Renal cortical epithelial cell (primary cell): ENCODE results near the gene AMPH. TPM values are rescaled to one million over a fixed set of nuclear protein-coding genes. Genes with fewer than 3 reads are reported as not detected.

Experiments
- DNase-seq: peaks from one replicate; pipeline ENCODE4 v3.0.0-alpha.2; 2011; ENCODE audit warnings: low read depth
- total RNA-seq: library from RNA; depleted of rRNA; stranded (reverse); fragments of >200 nt; gene quantifications from 2 replicates; pipeline ENCODE4 v1.2.3, GENCODE V29; 2014

The AMPH gene
- total RNA-seq, 1 donor from 2014 or later, result not detected

DNA sequence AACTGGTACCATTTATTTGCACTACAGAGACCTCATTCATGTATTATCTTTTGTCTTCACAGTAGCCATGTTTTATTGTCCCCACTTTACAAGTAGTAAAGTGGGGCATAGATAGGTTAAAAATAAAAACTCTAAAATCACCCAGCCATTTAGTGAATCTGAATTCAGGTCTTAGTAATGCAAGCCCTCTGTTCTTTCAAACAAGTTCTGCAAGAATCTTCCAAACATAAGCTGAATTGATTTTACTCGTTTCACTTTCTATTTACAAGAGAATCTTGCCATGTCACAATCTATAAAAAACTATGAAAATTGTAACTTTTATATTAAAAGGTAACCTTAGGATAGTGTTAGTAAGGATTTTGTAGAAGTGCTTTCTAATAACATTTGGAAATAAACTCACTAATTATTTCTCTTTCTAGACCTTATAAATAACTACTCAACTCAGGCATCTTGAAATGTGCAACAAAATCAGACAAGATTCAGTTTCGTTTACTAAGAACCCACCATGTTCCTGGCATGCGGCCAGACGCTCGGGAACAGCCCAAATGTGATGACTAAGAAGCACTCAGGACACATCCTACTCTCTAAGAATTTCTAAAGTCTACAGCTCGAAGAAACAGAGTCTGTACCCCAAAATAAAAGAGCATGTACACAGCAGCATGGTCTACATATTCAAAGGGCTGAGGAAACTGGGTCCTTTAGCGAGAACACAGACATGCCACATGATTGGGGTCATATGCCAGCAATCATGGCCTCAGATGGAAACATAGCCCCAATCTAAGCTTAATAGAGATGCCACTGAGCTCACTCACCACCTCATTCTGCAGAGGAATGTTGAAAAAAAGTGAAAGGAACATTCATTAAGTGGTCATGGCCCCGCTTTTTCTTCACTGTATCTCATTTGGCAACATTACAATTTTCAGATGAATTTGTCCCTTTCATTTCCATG is 167.6 kb downstream of the AMPH start:
- no peak for DNase-seq

DNA sequence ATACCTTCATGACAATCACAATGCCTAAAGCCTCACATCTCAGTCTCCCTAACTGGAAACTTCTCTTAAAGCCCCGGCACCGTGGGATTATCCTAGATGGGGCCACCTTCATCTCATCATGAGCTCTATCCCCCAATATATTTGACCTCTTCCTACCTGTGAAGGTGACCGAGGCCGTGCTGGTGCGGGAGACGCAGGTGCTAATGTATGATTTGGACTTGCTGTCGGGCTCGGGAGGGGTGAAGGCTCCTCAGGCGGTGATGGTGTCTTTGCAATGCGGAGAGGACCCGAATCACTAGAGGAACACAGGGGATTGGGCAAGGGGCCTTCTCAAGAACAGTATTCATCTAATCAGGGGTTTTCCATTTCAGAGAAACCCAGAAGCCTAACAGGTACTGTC is 168.4 kb downstream of the AMPH start:
- no peak for DNase-seq

DNA sequence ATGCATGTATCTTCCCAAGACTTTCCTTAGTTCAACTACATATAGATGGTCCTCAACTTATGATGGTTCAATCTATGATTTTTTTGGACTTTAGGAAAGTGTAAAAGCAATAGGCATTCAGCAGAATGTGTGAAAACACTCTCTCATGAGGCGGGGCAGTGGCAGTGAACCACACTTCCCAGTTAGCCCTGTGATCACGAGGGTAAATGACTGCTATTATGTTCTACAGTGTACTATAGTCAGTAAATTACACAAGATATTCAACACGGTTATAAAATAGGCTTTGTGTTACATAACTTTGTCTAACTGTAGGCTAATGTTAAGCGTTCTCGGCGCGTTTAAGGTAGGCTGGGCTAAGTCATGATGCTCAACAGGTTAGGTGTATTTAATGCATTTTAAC is 169.3 kb downstream of the AMPH start:
- no peak for DNase-seq

DNA sequence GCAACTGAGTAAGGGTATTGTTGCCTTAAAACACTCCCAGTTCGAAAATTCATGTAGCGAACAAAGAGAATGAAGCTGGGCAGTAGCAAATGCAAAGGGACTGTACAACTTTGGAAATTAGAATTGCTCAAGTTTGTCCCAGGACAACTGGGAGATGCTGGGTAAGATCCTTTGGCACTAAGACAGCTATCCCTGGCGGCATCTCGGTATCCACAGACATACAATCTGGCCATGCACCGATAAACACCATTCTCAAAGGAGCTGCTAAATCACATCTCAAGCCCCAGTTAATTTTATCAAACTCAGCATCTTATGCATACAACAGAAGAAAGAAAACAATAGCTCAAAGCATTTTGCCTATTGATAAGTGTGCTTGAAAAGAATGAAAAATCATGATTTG is 177.3 kb downstream of the AMPH start:
- no peak for DNase-seq

DNA sequence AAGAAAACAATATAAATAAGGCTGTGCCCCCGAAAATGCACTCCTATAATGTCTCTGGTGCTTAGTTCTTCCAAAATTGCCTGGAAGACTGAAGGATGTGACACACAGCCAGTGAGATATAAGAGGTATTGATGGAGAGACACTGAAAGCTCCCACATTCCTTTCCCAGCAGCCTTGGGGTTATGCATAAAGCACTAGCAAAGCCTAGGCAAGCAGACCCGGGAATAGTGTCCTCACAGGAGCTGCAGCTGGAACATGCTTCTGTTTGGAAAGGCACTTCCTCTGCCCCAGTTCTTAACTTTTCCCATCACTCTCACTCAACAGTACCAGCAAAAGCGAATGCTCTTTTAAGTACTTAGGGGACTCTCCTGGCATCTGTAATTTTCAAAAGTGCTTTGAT is 178.0 kb downstream of the AMPH start:
- DNase-seq, result no peak

DNA sequence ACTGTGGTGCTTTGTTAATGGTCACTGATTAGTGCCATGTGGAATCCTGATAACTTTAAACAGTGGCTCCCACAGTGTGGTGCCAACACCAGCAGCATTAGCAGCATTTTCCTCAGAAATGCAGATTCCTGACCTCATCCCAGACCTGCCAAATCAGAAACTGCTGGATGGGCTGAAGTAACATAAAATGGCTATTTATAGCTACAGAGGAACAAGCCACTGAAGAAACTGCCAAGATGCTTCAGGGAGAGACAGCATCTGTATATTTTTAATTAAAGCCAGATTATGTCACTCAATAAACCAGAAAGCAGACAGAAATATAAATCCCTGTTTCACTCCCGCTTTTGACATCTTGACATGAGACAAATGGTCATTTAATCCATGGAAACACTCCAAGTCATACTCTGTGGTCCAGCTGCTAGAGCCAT is 178.5 kb downstream of the AMPH start:
- DNase-seq, result no peak

DNA sequence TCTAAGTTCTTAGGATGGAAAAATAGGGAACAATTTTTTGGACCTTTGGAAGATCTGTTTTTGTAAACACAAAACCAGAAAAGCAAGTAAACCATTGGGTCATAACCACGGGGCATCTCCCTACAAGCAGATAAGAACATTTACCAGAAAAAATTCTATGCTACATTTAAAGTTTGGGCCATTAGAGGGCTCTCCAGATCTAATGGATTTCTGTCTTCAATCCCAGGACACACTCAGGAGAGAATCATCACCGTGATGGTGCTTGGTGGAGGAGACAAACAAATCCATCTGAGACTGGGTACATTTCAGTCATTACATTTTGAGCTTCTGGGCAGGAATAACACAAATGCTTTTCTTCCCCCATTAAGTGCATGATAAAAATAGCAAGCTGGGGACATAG is 179.3 kb downstream of the AMPH start:
- DNase-seq, result peak; percentile 15

DNA sequence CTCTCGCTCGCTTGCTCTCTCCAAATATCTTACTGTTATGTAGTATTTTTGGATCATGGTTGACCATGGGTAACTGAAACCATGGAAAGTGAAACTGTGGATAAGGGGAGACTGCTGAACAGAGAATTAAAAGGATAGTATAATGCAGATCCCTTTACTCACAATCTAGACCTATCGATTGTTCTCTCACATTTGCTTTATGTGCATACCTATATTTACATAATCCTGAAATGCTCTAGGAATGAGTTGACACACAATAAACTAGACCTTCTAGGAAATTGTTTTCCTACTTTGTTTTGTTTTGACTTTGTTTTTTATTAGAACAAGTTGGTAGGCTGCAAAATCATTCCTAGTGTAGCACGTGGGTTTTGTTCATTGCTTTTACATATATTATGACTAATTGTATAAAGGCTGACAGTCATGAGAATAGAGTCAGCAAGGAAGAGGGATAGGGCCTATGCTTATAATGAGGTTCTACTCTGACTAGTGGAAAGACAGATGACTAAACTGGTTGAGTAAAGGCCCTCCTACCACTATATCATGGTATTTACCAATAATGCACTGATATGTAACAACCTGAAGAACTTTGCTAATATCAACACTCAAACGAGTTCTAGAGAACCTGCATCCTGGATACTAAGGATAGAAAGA is 182.5 kb downstream of the AMPH start:
- DNase-seq, result no peak

DNA sequence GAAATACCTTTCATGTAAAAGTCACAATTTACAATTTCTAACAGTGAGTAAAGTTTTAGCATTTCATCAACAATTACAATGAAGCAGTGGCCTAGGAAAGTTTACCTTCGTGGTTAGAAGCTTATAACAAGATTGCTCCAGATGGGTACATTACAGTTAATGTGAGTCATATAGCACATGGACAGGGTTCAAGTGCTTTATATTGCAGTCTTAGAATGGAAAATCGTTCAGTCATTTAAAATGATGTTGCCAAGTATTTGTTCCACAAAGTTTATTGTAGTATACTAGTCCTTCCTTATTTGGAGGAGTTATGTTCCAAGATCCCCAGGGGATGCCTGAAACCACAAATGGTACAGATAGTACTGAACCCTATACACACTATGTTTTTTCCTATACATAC is 183.1 kb downstream of the AMPH start:
- DNase-seq, result peak; percentile 3

DNA sequence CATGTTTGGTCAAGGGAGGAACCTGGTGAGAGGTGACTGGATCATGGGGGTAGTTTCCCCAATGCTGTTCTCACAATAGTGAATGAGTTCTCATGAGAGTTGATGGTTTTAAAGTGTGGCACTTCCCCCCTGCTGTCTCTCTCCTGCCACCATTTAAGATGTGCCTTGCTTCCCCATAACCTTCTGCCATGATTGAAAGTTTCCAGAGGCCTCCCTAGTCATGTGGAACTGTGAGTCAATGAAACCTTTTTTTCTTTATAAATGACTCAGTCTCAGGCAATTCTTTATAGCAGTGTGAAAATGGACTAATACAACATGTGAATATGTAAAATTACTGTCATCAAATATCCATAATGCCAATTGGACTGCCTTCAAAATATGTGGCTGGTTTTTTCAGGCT is 192.2 kb downstream of the AMPH start:
- no peak for DNase-seq

DNA sequence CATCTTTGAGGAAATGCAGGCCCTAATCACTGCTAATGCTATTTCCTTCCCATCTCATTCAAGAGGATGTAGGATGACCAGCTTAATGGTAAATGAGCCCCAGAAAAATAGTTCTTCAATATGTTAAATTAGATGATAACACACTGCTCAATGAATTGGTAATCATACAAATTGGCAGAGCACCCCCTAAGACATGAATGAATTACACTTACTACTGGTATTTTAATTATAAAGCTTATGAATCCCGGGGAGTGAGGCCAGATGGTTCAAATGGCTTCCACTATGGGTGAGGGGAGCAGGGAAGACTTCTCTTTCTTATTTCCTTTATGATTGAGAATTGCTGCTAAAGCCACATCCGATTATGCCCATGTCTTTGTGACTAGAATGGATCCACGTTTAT is 198.5 kb downstream of the AMPH start:
- DNase-seq, result no peak

DNA sequence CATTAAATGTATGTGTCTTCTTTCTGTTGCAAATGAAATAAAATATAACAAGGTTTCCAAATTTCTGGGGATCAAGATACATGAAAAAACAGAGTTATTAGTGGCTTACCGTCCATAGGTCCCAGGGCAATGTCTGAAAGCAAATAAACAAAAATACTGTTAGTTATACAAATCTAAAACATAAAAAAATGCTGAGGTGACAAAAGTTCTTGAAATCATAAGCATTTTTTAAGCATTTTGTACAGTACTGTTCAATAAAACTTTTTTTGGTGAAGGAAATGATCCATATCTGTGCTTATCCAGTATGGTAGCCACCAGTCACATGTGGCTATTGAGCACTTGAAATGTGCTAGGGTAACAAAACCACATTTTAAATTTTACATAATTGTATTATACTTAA is 199.1 kb downstream of the AMPH start:
- DNase-seq, result no peak

DNA sequence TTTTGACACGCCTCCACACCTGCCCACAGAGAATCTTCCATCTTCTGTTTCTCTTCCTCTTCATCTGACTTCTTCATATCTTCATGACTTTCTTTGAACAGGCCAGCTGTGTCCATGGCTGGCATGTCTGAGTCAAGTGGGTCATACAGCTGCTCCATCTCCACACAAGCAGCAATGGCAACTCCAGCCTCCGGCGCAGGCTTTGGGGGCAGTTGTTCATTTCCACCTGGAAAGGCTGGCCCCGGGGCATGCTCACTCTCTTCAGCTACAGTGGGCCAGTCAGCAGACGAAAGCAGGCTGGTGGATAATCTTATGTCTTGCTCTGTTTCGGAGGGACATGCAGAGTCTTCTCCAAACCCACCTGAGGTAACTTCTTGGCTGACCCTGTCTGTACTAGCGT is 202.1 kb downstream of the AMPH start:
- no peak for DNase-seq

DNA sequence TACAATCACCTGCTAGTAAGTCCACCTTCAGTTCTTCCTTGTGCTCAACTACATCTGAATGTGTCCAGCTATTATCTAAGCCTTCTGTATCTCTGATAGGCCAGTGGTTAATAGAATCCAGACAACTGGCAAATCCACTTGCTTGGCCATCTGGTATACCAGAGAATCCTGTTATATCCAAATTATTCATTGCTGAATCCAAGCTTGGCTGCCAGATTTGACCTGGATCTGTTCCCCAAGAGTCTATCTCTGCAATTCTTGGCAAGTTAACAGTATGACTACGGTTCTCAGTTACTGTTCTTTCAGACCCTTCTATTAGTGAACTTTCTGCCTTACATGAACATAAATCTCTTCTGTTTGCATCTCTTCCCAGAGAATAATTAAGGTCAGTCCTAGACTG is 203.1 kb downstream of the AMPH start:
- no peak for DNase-seq

DNA sequence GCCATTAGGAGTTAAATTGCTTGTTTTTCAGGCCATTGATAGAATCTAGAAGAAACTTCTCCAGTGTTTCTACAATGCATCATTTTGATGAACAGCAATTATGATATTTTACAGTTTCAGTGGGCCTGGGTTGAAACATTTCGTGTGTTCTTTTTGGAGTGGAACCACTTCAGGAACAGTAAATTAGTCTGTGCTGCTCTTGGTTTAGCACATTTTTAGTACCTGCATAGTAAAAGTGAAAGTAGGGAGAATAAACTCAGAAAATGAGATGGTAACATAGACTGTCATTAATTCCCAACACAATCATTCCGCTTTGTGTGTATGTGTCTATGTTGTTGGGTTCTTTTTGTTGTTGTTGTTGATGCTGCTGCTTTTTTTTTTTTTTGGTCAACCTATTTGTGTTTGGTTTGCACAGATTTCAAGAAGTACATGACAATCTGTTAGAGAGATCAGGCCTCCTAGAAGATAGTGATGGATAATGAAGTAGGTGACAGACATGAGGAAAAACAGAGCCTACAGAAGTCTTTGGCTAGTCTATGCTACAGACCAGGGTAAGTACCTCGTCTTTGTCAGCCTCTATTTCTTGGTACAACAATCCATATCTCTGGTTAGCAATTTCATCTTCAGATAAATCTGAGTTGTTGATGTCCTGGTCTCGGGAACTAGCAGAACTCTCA is 203.8 kb downstream of the AMPH start:
- no peak for DNase-seq

DNA sequence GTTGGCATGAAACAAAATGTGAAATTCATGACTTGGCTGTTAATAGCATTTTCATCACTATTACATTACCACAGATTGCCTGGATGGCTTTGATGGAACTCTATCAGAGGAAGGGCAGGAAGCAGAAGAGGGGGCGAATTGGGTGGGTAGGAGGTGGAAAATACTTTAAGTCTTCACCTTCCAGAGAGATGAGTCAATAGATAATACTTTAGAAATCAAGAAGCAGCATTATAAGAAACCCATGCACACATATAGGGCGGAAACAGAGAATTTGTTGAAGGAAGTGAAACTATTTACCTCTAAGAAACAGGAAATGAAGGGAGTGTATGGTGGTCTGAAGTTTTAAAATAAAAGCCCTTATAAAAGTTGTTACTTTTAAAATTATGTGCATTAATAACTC is 205.7 kb downstream of the AMPH start:
- DNase-seq, result no peak

DNA sequence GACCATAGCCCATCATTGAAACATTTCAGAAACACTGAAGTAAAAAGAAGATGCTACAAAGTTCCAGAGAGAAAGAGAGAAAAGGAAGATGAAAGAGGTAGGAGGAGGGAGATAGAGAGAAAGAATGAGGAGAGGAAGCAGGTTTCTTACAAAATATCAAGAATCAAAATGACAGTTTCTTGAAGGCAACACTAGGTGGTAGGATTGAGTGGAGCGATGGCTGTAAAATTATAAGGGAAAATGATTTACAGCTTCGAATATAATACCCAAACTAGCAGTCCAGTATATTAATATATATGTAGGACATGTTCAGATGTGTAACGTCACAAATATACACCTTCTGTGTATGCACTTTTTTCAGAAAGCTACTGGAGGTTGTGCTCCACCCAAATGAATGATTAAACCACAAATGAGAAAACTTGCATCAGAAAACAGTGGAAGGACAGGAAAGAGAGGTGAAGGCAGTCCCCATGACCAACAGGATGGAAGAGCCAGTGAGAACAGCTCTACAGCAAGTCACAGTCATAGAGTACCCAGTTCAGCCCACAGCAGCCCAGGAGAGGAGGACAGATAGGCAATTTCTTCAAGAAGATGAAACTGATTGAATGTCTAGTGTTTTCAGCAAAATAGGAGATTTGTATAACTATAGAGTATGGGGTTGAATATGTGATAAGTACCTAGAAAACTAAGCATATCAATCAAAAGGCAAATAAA is 206.3 kb downstream of the AMPH start:
- DNase-seq, result no peak

DNA sequence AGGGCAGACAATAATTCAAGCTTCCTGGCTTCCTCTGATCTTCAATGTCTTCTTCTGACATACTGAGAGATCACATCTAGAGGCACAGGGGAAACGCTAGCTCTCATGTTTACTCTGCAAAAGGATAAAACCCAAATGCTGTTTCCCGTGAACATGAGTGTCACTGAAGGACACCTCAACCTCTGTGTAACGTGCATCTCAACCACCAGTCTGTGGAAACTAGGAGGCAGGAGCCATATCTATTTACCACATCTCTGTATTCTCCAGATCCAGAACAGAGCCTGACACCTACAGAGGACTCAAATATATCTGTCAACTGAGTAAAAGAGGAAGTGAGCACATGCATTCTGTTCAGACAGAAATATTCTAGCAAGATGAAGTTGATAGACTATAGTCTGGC is 217.4 kb downstream of the AMPH start:
- no peak for DNase-seq

DNA sequence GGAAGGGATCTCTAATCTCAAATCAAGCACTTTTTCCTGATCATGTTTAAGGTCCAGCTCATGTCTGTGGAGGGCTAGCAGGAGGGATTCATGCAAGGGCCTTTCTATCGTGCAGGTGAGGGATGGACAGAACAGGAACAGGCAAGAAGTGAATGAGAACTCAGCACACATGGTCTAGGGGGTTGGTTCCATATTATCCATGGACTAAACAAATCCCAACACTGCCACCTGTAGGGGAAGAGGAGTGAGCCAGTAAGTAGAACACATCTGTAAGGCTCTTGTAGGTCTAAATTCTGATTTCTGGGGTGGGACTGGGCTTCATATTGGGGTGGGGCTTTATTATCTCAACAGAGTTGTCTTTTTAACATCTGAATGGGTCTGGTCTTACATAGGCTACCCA is 219.8 kb downstream of the AMPH start:
- DNase-seq, result peak; percentile 12

DNA sequence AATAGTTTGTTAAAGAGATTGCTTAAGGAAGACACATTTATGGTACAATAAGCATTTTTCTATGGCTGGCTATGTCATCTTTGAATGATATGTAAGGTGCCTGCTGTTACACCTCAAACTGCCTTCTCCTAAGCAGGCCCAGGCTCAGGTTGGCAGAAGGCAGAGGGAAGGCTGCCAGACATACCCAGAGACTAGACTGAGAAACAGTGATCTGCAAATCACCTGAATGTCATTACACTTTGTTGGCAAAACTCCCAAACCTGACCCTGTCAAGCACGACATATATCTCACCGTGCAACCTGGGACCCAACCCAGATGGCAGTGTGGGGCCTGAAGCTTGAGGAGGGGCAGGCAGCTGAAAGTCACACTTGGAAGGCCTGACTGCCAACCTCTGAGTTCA is 221.1 kb downstream of the AMPH start:
- no peak for DNase-seq

DNA sequence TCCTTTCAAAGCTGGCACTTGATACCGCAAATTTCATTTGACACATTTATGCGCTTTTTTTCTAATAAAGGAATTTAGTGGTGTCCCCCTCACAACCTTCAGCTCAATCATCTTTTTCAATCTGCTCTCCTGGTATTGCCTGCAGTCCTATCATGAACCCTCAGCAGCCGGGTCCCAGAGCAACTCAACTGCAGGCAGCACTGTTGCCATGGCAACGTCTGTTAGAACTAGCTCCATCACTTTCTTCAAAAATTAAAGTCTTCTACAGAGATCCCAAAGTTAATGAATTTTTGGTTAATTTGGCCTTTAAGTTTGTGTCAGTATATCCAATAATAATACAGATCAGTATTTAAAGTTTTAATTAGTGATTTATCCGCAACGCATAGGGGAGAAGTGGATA is 221.6 kb downstream of the AMPH start:
- DNase-seq, result no peak

DNA sequence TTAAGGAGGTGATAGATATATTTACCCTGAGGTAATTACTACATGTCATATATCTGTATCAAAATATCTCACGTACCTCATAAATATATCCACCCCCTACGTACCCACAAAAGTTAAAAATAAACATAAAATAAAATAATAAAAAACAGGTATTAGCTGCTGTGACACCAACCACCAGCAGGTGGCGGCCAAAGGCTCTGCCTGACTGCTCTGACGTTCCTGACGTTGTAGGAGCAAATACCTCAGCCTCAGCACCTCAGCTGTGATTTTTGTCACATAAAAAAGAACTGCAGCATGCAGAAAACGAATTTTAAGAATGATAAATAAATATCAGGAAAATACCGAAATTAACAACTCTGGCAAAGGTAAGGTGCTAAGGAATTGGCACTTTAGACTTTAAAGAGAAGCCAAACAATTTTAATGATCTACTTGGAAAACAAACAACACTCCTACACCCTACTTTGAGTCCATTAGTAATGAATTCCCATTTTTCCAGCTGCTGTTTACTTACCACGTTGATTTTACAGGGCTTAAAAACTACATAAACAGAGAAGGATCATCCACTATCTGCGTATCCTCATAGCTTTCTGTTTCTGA is 232.3 kb downstream of the AMPH start:
- peak; percentile 35 for DNase-seq
